Measurements from ENCODE around the gene LRIT1. TPM values are rescaled to one million over a fixed set of nuclear protein-coding genes. Genes with fewer than 3 reads are reported as not detected.

LRIT1 gene
- total and polyA plus RNA-seq, 9 donors = not detected

GRCh38 chr10:84188815-84189214, 52.5 kb downstream of the LRIT1 start:
- Histone ChIP-seq H3K36me3 (no peaks in the 10 kb centered on the region), H3K27me3 (no peaks in the 10 kb centered on the region), H3K9me3 (no peaks in the 10 kb centered on the region), H3K4me3 (no peak overlapping the region), H3K4me1 (ENCODE audit: insufficient read depth) (no peaks in the 10 kb centered on the region), H3K27ac (no peak overlapping the region)
- no peak for DNase-seq
- intact Hi-C loops (cut with DNase I) = no loop called here
- TF ChIP-seq, protein P1, sequence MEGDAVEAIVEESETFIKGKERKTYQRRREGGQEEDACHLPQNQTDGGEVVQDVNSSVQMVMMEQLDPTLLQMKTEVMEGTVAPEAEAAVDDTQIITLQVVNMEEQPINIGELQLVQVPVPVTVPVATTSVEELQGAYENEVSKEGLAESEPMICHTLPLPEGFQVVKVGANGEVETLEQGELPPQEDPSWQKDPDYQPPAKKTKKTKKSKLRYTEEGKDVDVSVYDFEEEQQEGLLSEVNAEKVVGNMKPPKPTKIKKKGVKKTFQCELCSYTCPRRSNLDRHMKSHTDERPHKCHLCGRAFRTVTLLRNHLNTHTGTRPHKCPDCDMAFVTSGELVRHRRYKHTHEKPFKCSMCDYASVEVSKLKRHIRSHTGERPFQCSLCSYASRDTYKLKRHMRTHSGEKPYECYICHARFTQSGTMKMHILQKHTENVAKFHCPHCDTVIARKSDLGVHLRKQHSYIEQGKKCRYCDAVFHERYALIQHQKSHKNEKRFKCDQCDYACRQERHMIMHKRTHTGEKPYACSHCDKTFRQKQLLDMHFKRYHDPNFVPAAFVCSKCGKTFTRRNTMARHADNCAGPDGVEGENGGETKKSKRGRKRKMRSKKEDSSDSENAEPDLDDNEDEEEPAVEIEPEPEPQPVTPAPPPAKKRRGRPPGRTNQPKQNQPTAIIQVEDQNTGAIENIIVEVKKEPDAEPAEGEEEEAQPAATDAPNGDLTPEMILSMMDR (IDR thresholded peaks at IDR 0.05) = no peak
- TF ChIP-seq EP300 (IDR thresholded peaks at IDR 0.05) (no peak), POLR2A (IDR thresholded peaks at IDR 0.05) (no peak)
- 57 to 74% (median 58%) methylated on average over 3 of the region's 3 CpGs for WGBS, 3 donors

- Histone ChIP-seq H3K27me3 (no peaks in the 10 kb centered on the region), H3K27ac (no peak overlapping the region), H3K4me3 (no peak overlapping the region), H3K4me1 (ENCODE audit: insufficient read depth) (no peaks in the 10 kb centered on the region), H3K9me3 (no peaks in the 10 kb centered on the region), H3K36me3 (no peaks in the 10 kb centered on the region)
- TF ChIP-seq EP300 (IDR thresholded peaks at IDR 0.05) = no peak
- DNase-seq = no peak
- intact Hi-C loops (cut with DNase I) = no loop called here
- 61 to 66% (median 63%) methylated on average over 9 to 11 of the region's 11 CpGs for WGBS, 3 donors
Observed at GRCh38 chr10:84185526-84186175, 55.7 kb downstream of the LRIT1 start.

DNA sequence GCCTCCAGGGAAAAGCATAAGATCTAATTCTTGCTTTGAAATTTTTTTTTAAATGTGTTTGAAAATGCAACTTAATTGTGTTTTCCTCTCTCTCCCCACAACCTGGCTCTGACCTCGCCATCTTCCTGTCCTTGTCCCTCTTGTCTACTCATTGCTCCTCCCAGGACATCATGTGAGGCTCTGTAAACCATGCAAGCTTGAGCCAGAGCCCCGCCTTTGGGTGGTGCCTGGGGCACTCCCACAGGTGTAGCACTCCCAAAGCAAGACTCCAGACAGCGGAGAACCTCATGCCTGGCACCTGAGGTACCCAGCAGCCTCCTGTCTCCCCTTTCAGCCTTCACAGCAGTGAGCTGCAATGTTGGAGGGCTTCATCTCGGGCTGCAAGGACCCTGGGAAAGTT, 56.8 kb downstream of the LRIT1 start:
- TF ChIP-seq POLR2A (IDR thresholded peaks at IDR 0.05) (no peak), EP300 (IDR thresholded peaks at IDR 0.05) (no peak)
- TF ChIP-seq, protein P1 (IDR thresholded peaks at IDR 0.05) = no peak
- Histone ChIP-seq H3K4me1 (ENCODE audit: insufficient read depth) (no peaks in the 10 kb centered on the region), H3K9me3 (no peaks in the 10 kb centered on the region), H3K27me3 (no peaks in the 10 kb centered on the region), H3K4me3 (no peak overlapping the region), H3K36me3 (no peaks in the 10 kb centered on the region), H3K27ac (no peak overlapping the region)
- 66 to 79% (median 70%) methylated on average over 4 of the region's 4 CpGs for WGBS, 3 donors
- intact Hi-C loops (cut with DNase I) = no loop called here
- no peak for DNase-seq

DNA sequence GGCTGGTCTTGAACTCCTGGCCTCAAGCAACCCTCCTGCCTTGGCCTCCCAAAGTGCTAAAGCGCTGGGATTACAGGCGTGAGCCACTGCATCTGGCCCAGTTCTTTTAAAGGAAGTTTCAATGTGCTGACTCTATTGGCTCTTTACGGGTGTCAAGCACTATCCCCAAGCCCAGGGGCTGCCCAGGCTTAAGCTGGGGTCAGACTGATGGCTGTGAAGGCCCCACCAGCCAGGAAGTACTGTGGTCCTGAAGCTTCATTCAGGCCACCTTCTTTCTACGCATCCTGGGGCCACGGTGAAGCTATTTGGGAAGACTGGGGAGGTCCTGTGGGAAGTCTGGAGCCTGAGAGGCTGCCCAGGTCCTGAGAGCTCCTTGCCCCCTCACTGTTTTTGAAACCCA, 59.7 kb downstream of the LRIT1 start:
- Histone ChIP-seq H3K4me1 (ENCODE audit: insufficient read depth) (no peaks in the 10 kb centered on the region), H3K27me3 (no peaks in the 10 kb centered on the region), H3K27ac (no peak overlapping the region), H3K4me3 (no peak overlapping the region), H3K9me3 (no peaks in the 10 kb centered on the region), H3K36me3 (no peaks in the 10 kb centered on the region)
- DNase-seq = no peak
- intact Hi-C loops (cut with DNase I) = no loop called here
- TF ChIP-seq, protein P1 (IDR thresholded peaks at IDR 0.05) = no peak
- WGBS, 3 donors = 85 to 93% (median 92%) methylated on average over 5 of the region's 5 CpGs

Other genes with a start within 250 kb of the LRIT1 start
- 100 to 1,000 TPM in 3 of 7 donors, 10 to 100 TPM in 4; 82.5 to 101 (median 95.6) TPM for gene GHITM, start 102.0 kb downstream of the LRIT1 start, total RNA-seq
- gene GHITM, start 102.0 kb downstream of the LRIT1 start, polyA plus RNA-seq = 100 to 1,000 TPM; 101 to 190 TPM
- gene GPR15LG, start 67.7 kb downstream of the LRIT1 start, total RNA-seq = 1 to 10 TPM in 1 of 7 donors, under 1 TPM in 1, not detected in 5; 0.31 to 3.6 TPM
- gene GPR15LG, start 67.7 kb downstream of the LRIT1 start, polyA plus RNA-seq = not detected
- gene CDHR1, start 47.0 kb downstream of the LRIT1 start, total RNA-seq = 1 to 10 TPM in 1 of 7 donors, under 1 TPM in 6; 0.08 to 2.2 (median 0.69) TPM
- 1 to 10 TPM in 1 of 2 donors, under 1 TPM in 1; 0.17 to 2.1 TPM for gene CDHR1, start 47.0 kb downstream of the LRIT1 start, polyA plus RNA-seq
- not detected for gene LRIT2, start 16.0 kb downstream of the LRIT1 start, total RNA-seq
- gene LRIT2, start 16.0 kb downstream of the LRIT1 start, polyA plus RNA-seq = not detected
- not detected for gene RGR, start 3.5 kb upstream of the LRIT1 start, total RNA-seq
- not detected for gene RGR, start 3.5 kb upstream of the LRIT1 start, polyA plus RNA-seq
- gene CCSER2, start 87.0 kb upstream of the LRIT1 start, total RNA-seq = 10 to 100 TPM; 26.5 to 86.3 (median 51.5) TPM
- 10 to 100 TPM; 12.2 to 32.2 TPM for gene CCSER2, start 87.0 kb upstream of the LRIT1 start, polyA plus RNA-seq

All from ovary (tissue), 9 donors.